K562 (cell line): Measurements from ENCODE around the gene CCL20. TPM values are rescaled to one million over a fixed set of nuclear protein-coding genes. Genes with fewer than 3 reads are reported as not detected.

Source experiments
- ATAC-seq: fragments of 200-7000 bp; cut with Tn5 transposase; 3 replicates; pipeline ENCODE4 v1.9.1; 2020; ENCODE audit warnings: moderate library complexity
- BruUV-seq: library from RNA; stranded (reverse); fragments of 400-500 nt; replicated peaks from 2 replicates; lab custom pipeline; 2021; lab: Mats Ljungman, UMichigan
- CTCF ChIA-PET: fragments of 300-600 bp; formaldehyde crosslinking; extraction: SDS; loops from one replicate; lab custom pipeline; 2021; ENCODE audit warnings: low intra/inter-chr PET ratio; lab: Yijun Ruan, JAX
- POLR2A ChIA-PET: fragments of 300-600, 350-650 bp; sonication (Branson Sonifier 250); formaldehyde crosslinking; extraction: SDS; loops from one replicate; lab custom pipeline; 2021; ENCODE audit warnings: antibody characterized with exemption, inconsistent platforms; lab: Yijun Ruan, JAX
- DNase-seq, 4 experiments: peaks; one replicate each; pipeline versions ENCODE4 v3.0.0 to v3.0.0-alpha.2; 2011 to 2018; ENCODE audit warnings: low spot score in 3 of 4, mixed read lengths in 3 of 4; ENCODE audit errors: extremely low read depth in 1 of 4
- FAIRE-seq: peaks from 2 replicates; lab custom pipeline; 2011; peaks lifted over from hg19 to GRCh38; lab: Jason Lieb, UNC
- H2AFZ ChIP-seq: 2 replicates; pipeline ENCODE4 v1.6.0; 2011; ENCODE audit warnings: low read depth, low read length, control low read depth, inconsistent platforms
- H3K27ac ChIP-seq: fragments of 200-600 bp; 3 replicates; pipeline ENCODE4 v1.8.0; 2011; ENCODE audit warnings: low read depth, mild to moderate bottlenecking, control low read depth, inconsistent platforms, low read length, moderate library complexity, mixed read lengths; ENCODE audit errors: extremely low read depth
- H3K27me3 ChIP-seq, 2 experiments: fragments of 300-600 bp in 1 of 2; 2 replicates in 1 of 2; 3 replicates in 1 of 2; pipeline versions ENCODE4 v1.6.0 to v1.8.0; 2011; ENCODE audit warnings: inconsistent platforms in 2 of 2, low read length in 2 of 2, mild to moderate bottlenecking in 1 of 2, mixed read lengths in 1 of 2, moderate library complexity in 1 of 2; ENCODE audit not compliant: control insufficient read depth in 2 of 2, insufficient read depth in 2 of 2
- H3K36me3 ChIP-seq: fragments of 300-600 bp; 3 replicates; pipeline ENCODE4 v1.8.0; 2011; ENCODE audit warnings: mild to moderate bottlenecking, low read length, inconsistent platforms; ENCODE audit not compliant: control insufficient read depth, insufficient read depth
- H3K4me1 ChIP-seq, 2 experiments: fragments of 200-600 bp in 1 of 2; replicated peaks in 1 of 2; 2 replicates in 1 of 2; 3 replicates in 1 of 2; pipeline versions ENCODE4 v1.5.1 to v1.8.0; 2011; ENCODE audit warnings: inconsistent platforms in 2 of 2, low read length in 2 of 2, mild to moderate bottlenecking in 1 of 2, mixed read lengths in 1 of 2, moderate library complexity in 1 of 2; ENCODE audit not compliant: control insufficient read depth in 2 of 2, insufficient read depth in 2 of 2
- H3K4me2 ChIP-seq: 2 replicates; pipeline ENCODE4 v1.6.1; 2011; ENCODE audit warnings: low read length, control low read depth, inconsistent platforms, mixed read lengths; ENCODE audit not compliant: insufficient read depth
- H3K4me3 ChIP-seq: fragments of 200-600 bp; sonication (generic), shearing (Covaris generic); 2 replicates; pipeline ENCODE4 v1.5.1; 2016; ENCODE audit warnings: control low read depth, inconsistent platforms
- H3K79me2 ChIP-seq: fragments of 200-600 bp; 3 replicates; pipeline ENCODE4 v1.8.0; 2011; ENCODE audit warnings: low read length, inconsistent platforms; ENCODE audit not compliant: control insufficient read depth, insufficient read depth
- H3K9ac ChIP-seq, 2 experiments: 2 replicates each; pipeline versions ENCODE4 v1.6.0 to v1.6.1; 2011; ENCODE audit warnings: low read depth in 2 of 2, low read length in 2 of 2, control low read depth in 1 of 2, inconsistent platforms in 1 of 2, mild to moderate bottlenecking in 1 of 2, mixed read lengths in 1 of 2; ENCODE audit not compliant: insufficient read depth in 1 of 2
- H3K9me1 ChIP-seq: one replicate; pipeline ENCODE4 v1.6.0; 2011; ENCODE audit warnings: inconsistent platforms, mild to moderate bottlenecking, low read length, moderate library complexity; ENCODE audit not compliant: control insufficient read depth, insufficient read depth
- H3K9me3 ChIP-seq: replicated peaks from 2 replicates; pipeline ENCODE4 v1.5.1; 2011; ENCODE audit warnings: low read depth, low read length, inconsistent platforms; ENCODE audit not compliant: control insufficient read depth, insufficient read depth
- H4K20me1 ChIP-seq: replicated peaks from 2 replicates; pipeline ENCODE4 v1.6.1; 2011; ENCODE audit warnings: low read length, inconsistent platforms, mixed read lengths; ENCODE audit not compliant: control insufficient read depth, insufficient read depth
- ADNP ChIP-seq: fragments of 200-800 bp; sonication (Bioruptor generic); IDR thresholded peaks from 2 replicates; pipeline ENCODE4 v1.6.1; 2016; ENCODE audit warnings: missing genetic modification characterization, missing compliant biosample characterization
- AFF1 ChIP-seq, 2 experiments: fragments of 450-650 bp; IDR thresholded peaks; 2 replicates each; pipeline ENCODE4 v1.6.1; 2018; ENCODE audit warnings: mild to moderate bottlenecking in 2 of 2, low read depth in 1 of 2; ENCODE audit not compliant: partially characterized antibody in 2 of 2
- ESRRB ChIP-seq: fragments of 250-450 bp; sonication (Bioruptor Pico); IDR thresholded peaks from 2 replicates; pipeline ENCODE4 v1.5.0; 2020; ENCODE audit warnings: mild to moderate bottlenecking, moderate library complexity, borderline replicate concordance
- FOXJ3 ChIP-seq: sonication (generic); formaldehyde crosslinking; IDR thresholded peaks from 2 replicates; pipeline ENCODE4 v1.4.0; 2020; ENCODE audit warnings: mild to moderate bottlenecking, missing genetic modification reagents
- HINFP ChIP-seq: fragments of 450-650 bp; conservative IDR thresholded peaks from 2 replicates; pipeline ENCODE4 v1.6.1; 2016; ENCODE audit warnings: missing genetic modification characterization, low read depth, mild to moderate bottlenecking, control low read depth, missing compliant biosample characterization
- RB1 ChIP-seq: fragments of 450-650 bp; IDR thresholded peaks from 2 replicates; pipeline ENCODE4 v1.6.1; 2017; ENCODE audit warnings: low read depth, mild to moderate bottlenecking
- WGBS: fragments of 100-300 bp; shearing (Covaris generic); methylation state at CpG from one replicate; pipeline ENCODE4 v1.1.6; 2016; ENCODE audit warnings: low coverage, mixed read lengths; ENCODE audit not compliant: insufficient coverage; ENCODE audit errors: missing lambda C conversion rate; 5-methylcytosine and 5-hydroxymethylcytosine counted together
- in situ Hi-C: fragments of 300-500 bp; cut with MboI; formaldehyde crosslinking; loops from 4 replicates; pipeline ENCODE4 v1.15.0; 2018; ENCODE audit warnings: inconsistent platforms, mixed read lengths
- intact Hi-C: fragments of 100-400 bp; cut with micrococcal nuclease; formaldehyde crosslinking; loops from 2 replicates; pipeline ENCODE4 v1.14.2; 2022
- polyA plus RNA-seq, 8 experiments: library from polyadenylated mRNA; depleted of rRNA in 4 of 8; stranded (reverse) in 5 of 8; unstranded in 3 of 8; fragments of >200 nt; fragmentation: Nextera tagmentation in 2 of 8; fragmentation: Illumina TruSeq in 1 of 8; extraction: Ambion mirVana in 2 of 8; extraction: Trizol in 1 of 8; gene quantifications; 2 replicates each; pipeline versions ENCODE4 v1.2.1 to v1.2.3, GENCODE V29; 2011 to 2014; ENCODE audit warnings: inconsistent platforms in 1 of 8, missing spikeins in 1 of 8
- total RNA-seq, 7 experiments: library from RNA; depleted of rRNA in 6 of 7; stranded (reverse); fragments of >200 nt in 6 of 7; fragmentation: Illumina TruSeq in 2 of 7; extraction: Trizol in 2 of 7; gene quantifications; 2 replicates each; pipeline versions ENCODE4 v1.2.1 to v1.2.3, GENCODE V29; 2011 to 2021; ENCODE audit warnings: low replicate concordance in 1 of 7

Gene CCL20
- total and polyA plus RNA-seq, 9 of the 15 experiments (the other 6 are each of a cell fraction or from before 2014, with no cell fraction given) = 0.29 TPM; not detected in 8

- DNase-seq (no peak), FAIRE-seq (no peak), ATAC-seq (no peak)
- Histone ChIP-seq H3K9ac (no peak overlapping the region), H4K20me1 (no peaks in the 10 kb centered on the region), H3K36me3 (no peaks in the 10 kb centered on the region), H3K27ac (no peak overlapping the region), H3K4me1 (no peaks in the 10 kb centered on the region), H3K9me1 (no peaks in the 10 kb centered on the region), H3K79me2 (no peaks in the 10 kb centered on the region), H3K9me3 (no peaks in the 10 kb centered on the region), H2AFZ (no peak overlapping the region), H3K27me3 (no peaks in the 10 kb centered on the region), H3K4me3 (no peak overlapping the region), H3K4me2 (no peak overlapping the region)
- intact Hi-C loops (loop anchor here (5.0 to 10.0 kb wide), 2 partner anchors 204 to 466 kb away; no protein-coding TSS in a partner anchor), in situ Hi-C loops (no loop called here)
- CTCF ChIA-PET = no interaction called here
- no peak for TF ChIP-seq HINFP (tag)
- no peak for TF ChIP-seq ADNP (tag)
- no peak for TF ChIP-seq ESRRB (CRISPR knock-in tag)
- TF ChIP-seq FOXJ3 (CRISPR knock-in tag) = no peak
- TF ChIP-seq RB1 = no peak
- TF ChIP-seq AFF1 (IDR thresholded peaks at IDR 0.05; ENCODE audit: low read depth in 1 of 2, partially characterized antibody in 2 of 2) = no peak
- BruUV-seq = no TSS peak
- WGBS = 0% methylated on average over 1 of the region's 2 CpGs
- POLR2A ChIA-PET = no interaction called here
Observed at GRCh38 chr2:227861011-227861410, 47.4 kb downstream of the CCL20 start.
